Neural progenitor cell (in vitro differentiated cells): ENCODE data around the gene IL6. TPM values are rescaled to one million over a fixed set of nuclear protein-coding genes. Genes with fewer than 3 reads are reported as not detected.

ENCODE experiments used
- DNase-seq: peaks from one replicate; pipeline ENCODE4 v3.0.0-alpha.2; 2016; ENCODE audit warnings: low spot score
- H2AFZ ChIP-seq: fragments of 200-600 bp; sonication (generic); replicated peaks from 2 replicates; pipeline ENCODE4 v1.6.1; 2016; ENCODE audit warnings: antibody characterized with exemption
- H3F3A ChIP-seq: fragments of 200-600 bp; sonication (generic); 2 replicates; pipeline ENCODE4 v1.6.1; 2016; ENCODE audit warnings: antibody characterized with exemption, low read depth
- H3K27ac ChIP-seq: fragments of 200-600 bp; sonication (generic); 2 replicates; pipeline ENCODE4 v1.5.1; 2016; ENCODE audit warnings: mild to moderate bottlenecking
- H3K27me3 ChIP-seq: fragments of 200-600 bp; sonication (generic); 2 replicates; pipeline ENCODE4 v1.6.1; 2016; ENCODE audit warnings: mild to moderate bottlenecking, moderate library complexity
- H3K36me3 ChIP-seq: fragments of 200-600 bp; sonication (generic); 2 replicates; pipeline ENCODE4 v1.5.1; 2016
- H3K4me1 ChIP-seq: fragments of 200-600 bp; sonication (generic); 2 replicates; pipeline ENCODE4 v1.6.1; 2016; ENCODE audit warnings: mixed run types
- H3K4me2 ChIP-seq: fragments of 200-600 bp; sonication (generic); 2 replicates; pipeline ENCODE4 v1.6.1; 2016
- H3K4me3 ChIP-seq: fragments of 200-600 bp; sonication (generic); 2 replicates; pipeline ENCODE4 v1.5.1; 2016
- H3K79me2 ChIP-seq: fragments of 200-600 bp; sonication (generic); 2 replicates; pipeline ENCODE4 v1.6.1; 2016; ENCODE audit warnings: low read depth
- H3K9ac ChIP-seq: fragments of 200-600 bp; sonication (generic); 2 replicates; pipeline ENCODE4 v1.6.1; 2016
- H3K9me3 ChIP-seq: fragments of 200-600 bp; sonication (generic); 2 replicates; pipeline ENCODE4 v1.5.1; 2016; ENCODE audit warnings: low read depth
- H4K20me1 ChIP-seq: fragments of 200-600 bp; sonication (generic); 2 replicates; pipeline ENCODE4 v1.6.1; 2016; ENCODE audit warnings: low read depth
- H3K27ac Mint-ChIP-seq: 3 replicates; pipeline ENCODE4 v1.8.0; 2021; ENCODE audit warnings: mixed read lengths
- H3K27me3 Mint-ChIP-seq: 2 replicates; pipeline ENCODE4 v1.8.0; 2022; ENCODE audit warnings: low read depth, mild to moderate bottlenecking, inconsistent platforms, moderate library complexity, mixed read lengths; ENCODE audit not compliant: insufficient read depth
- H3K36me3 Mint-ChIP-seq: 3 replicates; pipeline ENCODE4 v1.8.0; 2021; ENCODE audit warnings: mixed read lengths
- H3K4me1 Mint-ChIP-seq: 3 replicates; pipeline ENCODE4 v1.8.0; 2021; ENCODE audit warnings: mixed read lengths
- H3K4me3 Mint-ChIP-seq: 3 replicates; pipeline ENCODE4 v1.8.0; 2021; ENCODE audit warnings: mild to moderate bottlenecking, moderate library complexity, mixed read lengths
- H3K9me3 Mint-ChIP-seq: 3 replicates; pipeline ENCODE4 v1.8.0; 2020; ENCODE audit warnings: mixed read lengths
- CTCF ChIP-seq: fragments of 200-600 bp; sonication (generic); IDR thresholded peaks from 2 replicates; pipeline ENCODE4 v1.5.1; 2017; ENCODE audit warnings: antibody characterized with exemption, mild to moderate bottlenecking
- EZH2 ChIP-seq: fragments of 200-600 bp; sonication (generic); IDR thresholded peaks from 2 replicates; pipeline ENCODE4 v1.6.1; 2017; ENCODE audit warnings: antibody characterized with exemption, mild to moderate bottlenecking, moderate library complexity
- EZH2phosphoT487 ChIP-seq: fragments of 200-600 bp; sonication (generic); IDR thresholded peaks from 2 replicates; pipeline ENCODE4 v1.6.1; 2017; ENCODE audit warnings: antibody characterized with exemption
- total RNA-seq: library from RNA; depleted of rRNA; stranded (reverse); fragments of >200 nt; gene quantifications from 2 replicates; pipeline ENCODE4 v1.2.3, GENCODE V29; 2015; ENCODE audit warnings: low replicate concordance

IL6 gene
- total RNA-seq, 1 donor from 2014 or later = not detected

- Histone ChIP-seq H3K27me3 (peaks cover 17% of the 10 kb centered on the region), H3K4me1 (no peaks in the 10 kb centered on the region), H3K4me3 (no peak overlapping the region), H3K9me3 (no peaks in the 10 kb centered on the region), H3K79me2 (no peaks in the 10 kb centered on the region), H2AFZ (no peak overlapping the region), H3F3A (no peaks in the 10 kb centered on the region), H3K27ac (no peak overlapping the region), H3K9ac (no peak overlapping the region), H4K20me1 (no peaks in the 10 kb centered on the region), H3K36me3 (no peaks in the 10 kb centered on the region), H3K4me2 (no peak overlapping the region)
- Mint-ChIP-seq H3K27me3 (no peaks in the 10 kb centered on the region), H3K4me1 (peaks cover 19% of the 10 kb centered on the region), H3K9me3 (no peaks in the 10 kb centered on the region), H3K27ac (no peak overlapping the region), H3K4me3 (no peak overlapping the region), H3K36me3 (no peaks in the 10 kb centered on the region)
- DNase-seq = peak; percentile 23
- TF ChIP-seq EZH2 (no peak), EZH2phosphoT487 (no peak), CTCF (no peak)
Observed at GRCh38 chr7:22725585-22725984, 1.4 kb upstream of the IL6 start.

GRCh38 chr7:22726345-22726906 is 574 bp upstream of the IL6 start:
- no peaks in the 10 kb centered on the region for H3K36me3 ChIP-seq
- peak overlapping the region; percentile 50 for H3K27ac Mint-ChIP-seq
- TF ChIP-seq EZH2phosphoT487 (no peak), CTCF (peak; percentile 59), EZH2 (no peak)
- no peaks in the 10 kb centered on the region for H3F3A ChIP-seq
- H3K27me3 ChIP-seq = peaks cover 17% of the 10 kb centered on the region
- H3K9ac ChIP-seq = no peak overlapping the region
- no peaks in the 10 kb centered on the region for H3K27me3 Mint-ChIP-seq
- no peak overlapping the region for H3K4me3 Mint-ChIP-seq
- DNase-seq = peak; percentile 71
- H3K36me3 Mint-ChIP-seq = no peaks in the 10 kb centered on the region
- H3K27ac ChIP-seq = no peak overlapping the region
- no peaks in the 10 kb centered on the region for H3K9me3 ChIP-seq
- peak overlapping the region; percentile 41 for H3K4me2 ChIP-seq
- no peaks in the 10 kb centered on the region for H3K4me1 ChIP-seq
- no peaks in the 10 kb centered on the region for H3K9me3 Mint-ChIP-seq
- no peak overlapping the region for H2AFZ ChIP-seq
- H3K79me2 ChIP-seq = no peaks in the 10 kb centered on the region
- H3K4me3 ChIP-seq = peak overlapping the region; percentile 17
- H4K20me1 ChIP-seq = no peaks in the 10 kb centered on the region
- peaks cover 19% of the 10 kb centered on the region for H3K4me1 Mint-ChIP-seq

- Mint-ChIP-seq H3K27me3 (peaks cover 2% of the 10 kb centered on the region), H3K27ac (no peak overlapping the region), H3K4me1 (peaks cover 15% of the 10 kb centered on the region), H3K9me3 (no peaks in the 10 kb centered on the region), H3K4me3 (no peak overlapping the region), H3K36me3 (no peaks in the 10 kb centered on the region)
- H3F3A ChIP-seq = no peaks in the 10 kb centered on the region
- H3K9me3 ChIP-seq = no peaks in the 10 kb centered on the region
- H3K27ac ChIP-seq = no peak overlapping the region
- H3K36me3 ChIP-seq = no peaks in the 10 kb centered on the region
- no peak overlapping the region for H3K4me3 ChIP-seq
- H3K9ac ChIP-seq = no peak overlapping the region
- peaks cover 17% of the 10 kb centered on the region for H3K27me3 ChIP-seq
- H3K79me2 ChIP-seq = no peaks in the 10 kb centered on the region
- no peaks in the 10 kb centered on the region for H3K4me1 ChIP-seq
- peak overlapping the region; percentile 40 for H2AFZ ChIP-seq
- no peaks in the 10 kb centered on the region for H4K20me1 ChIP-seq
- TF ChIP-seq EZH2 (no peak), CTCF (no peak), EZH2phosphoT487 (no peak)
- H3K4me2 ChIP-seq = no peak overlapping the region
- DNase-seq = no peak
Observed at GRCh38 chr7:22727714-22728035, 675 bp downstream of the IL6 start.
